ENCODE measurements around the gene WDR13.
"Not testable (repeated sequence)": the region's sequence is repeated elsewhere in the genome, so short reads cannot be mapped to it uniquely, and the experiment has no call there.

The WDR13 gene

GRCh38 chrX:48598614-48599013, 1.3 kb downstream of the WDR13 start:
- DNase-seq, result no peak

- DNase-seq, result no peak
These were observed 2.0 kb downstream of the WDR13 start for GRCh38 chrX:48599341-48599740.

- DNase-seq, result no peak
These were observed 2.9 kb downstream of the WDR13 start for GRCh38 chrX:48600226-48600625.

GRCh38 chrX:48601741-48602394, 4.6 kb downstream of the WDR13 start:
- DNase-seq, result no peak

GRCh38 chrX:48604701-48605100, 7.4 kb downstream of the WDR13 start:
- DNase-seq, result no peak

- DNase-seq, result no peak
These were observed 8.8 kb downstream of the WDR13 start for GRCh38 chrX:48606091-48606490.

- DNase-seq, result no peak
These were observed 14.4 kb downstream of the WDR13 start for GRCh38 chrX:48611703-48612102.

GRCh38 chrX:48613502-48614160, 16.3 kb downstream of the WDR13 start:
- DNase-seq, result no peak

- no peak for DNase-seq
These were observed 19.3 kb downstream of the WDR13 start for GRCh38 chrX:48616576-48616975.

GRCh38 chrX:48617542-48618340, 20.4 kb downstream of the WDR13 start:
- no peak for DNase-seq

- DNase-seq, result no peak
These were observed 29.4 kb downstream of the WDR13 start for GRCh38 chrX:48626401-48627298.

- DNase-seq, result peak; percentile 24
These were observed 34.2 kb downstream of the WDR13 start for GRCh38 chrX:48631376-48632090.

GRCh38 chrX:48632207-48632606, 34.9 kb downstream of the WDR13 start:
- DNase-seq, result no peak

GRCh38 chrX:48636301-48636700, 39.0 kb downstream of the WDR13 start:
- DNase-seq, result no peak

- DNase-seq, result no peak
These were observed 39.5 kb downstream of the WDR13 start for GRCh38 chrX:48636776-48637175.

GRCh38 chrX:48645669-48646068, 48.4 kb downstream of the WDR13 start:
- no peak for DNase-seq

- no peak for DNase-seq
These were observed 51.1 kb downstream of the WDR13 start for GRCh38 chrX:48648336-48648751.

- no peak for DNase-seq
These were observed 51.8 kb downstream of the WDR13 start for GRCh38 chrX:48649102-48649501.

GRCh38 chrX:48652055-48652579, 54.8 kb downstream of the WDR13 start:
- DNase-seq, result not testable (repeated sequence)

- not testable (repeated sequence) for DNase-seq
These were observed 57.5 kb downstream of the WDR13 start for GRCh38 chrX:48654746-48655145.
